ENCODE results near the gene ZBTB46.

GRCh38 chr20:63696628-63697356 is 134.3 kb downstream of the ZBTB46 start, which contains the start of gene TNFRSF6B:
- TF ChIP-seq CTCF (IDR thresholded peaks at IDR 0.05; ENCODE audit: borderline replicate concordance, extremely low read depth, low read length, poor library complexity, severe bottlenecking) (no peak), EZH2 (IDR thresholded peaks at IDR 0.05; ENCODE audit: borderline replicate concordance, low read depth, low read length, severe bottlenecking) (no peak)

All from DND-41 (cell line).